Spleen (tissue), 11 donors: ENCODE measurements around the gene YIF1B. TPM values are rescaled to one million over a fixed set of nuclear protein-coding genes. Genes with fewer than 3 reads are reported as not detected.
A peak's percentile ranks its signal among the peaks of the same experiment; 100 is the strongest.
"Not testable (repeated sequence)": the region's sequence is repeated elsewhere in the genome, so short reads cannot be mapped to it uniquely, and the experiment has no call there.

ENCODE experiments used
- DNase-seq: peaks from one replicate; pipeline ENCODE4 v3.0.0-alpha.2; 2020
- H3K27ac ChIP-seq, 8 donors: fragments of 200-600 bp; sonication (generic) in 7 of 8; 1 replicate in 4 of 8; 2 replicates in 4 of 8; pipeline versions ENCODE4 v1.5.0 to v1.8.0; 2016 to 2021; ENCODE audit warnings: inconsistent platforms in 4 of 8, mild to moderate bottlenecking in 4 of 8, moderate library complexity in 1 of 8
- H3K27me3 ChIP-seq, 7 donors: fragments of 200-600 bp; sonication (generic) in 6 of 7; replicated peaks in 1 of 7; 1 replicate in 4 of 7; 2 replicates in 3 of 7; pipeline versions ENCODE4 v1.5.0 to v1.8.0; 2016 to 2021; ENCODE audit warnings: inconsistent platforms in 3 of 7, mild to moderate bottlenecking in 1 of 7
- H3K36me3 ChIP-seq, 6 donors: fragments of 200-600 bp; sonication (generic) in 5 of 6; 1 replicate in 4 of 6; 2 replicates in 2 of 6; pipeline versions ENCODE4 v1.5.0 to v1.8.0; 2016 to 2021; ENCODE audit warnings: inconsistent platforms in 2 of 6
- H3K4me1 ChIP-seq, 6 donors: fragments of 200-600 bp; sonication (generic) in 5 of 6; 1 replicate in 3 of 6; 2 replicates in 3 of 6; pipeline versions ENCODE4 v1.5.0 to v1.8.0; 2016 to 2021; ENCODE audit warnings: inconsistent platforms in 3 of 6
- H3K4me3 ChIP-seq, 8 donors: fragments of 200-600 bp; sonication (generic) in 7 of 8; 1 replicate in 4 of 8; 2 replicates in 4 of 8; pipeline versions ENCODE4 v1.5.0 to v1.8.0; 2016 to 2021; ENCODE audit warnings: inconsistent platforms in 4 of 8, mild to moderate bottlenecking in 4 of 8, moderate library complexity in 2 of 8
- H3K9me3 ChIP-seq, 8 donors: fragments of 200-600 bp; sonication (generic) in 7 of 8; 1 replicate in 4 of 8; 2 replicates in 4 of 8; pipeline versions ENCODE4 v1.5.0 to v1.8.0; 2016 to 2021; ENCODE audit warnings: inconsistent platforms in 4 of 8
- CTCF ChIP-seq, 11 experiments: fragments of 200-600 bp in 7 of 11; fragments of 450-650 bp in 4 of 11; sonication (generic) in 4 of 11; IDR thresholded peaks in 8 of 11; conservative IDR thresholded peaks in 3 of 11; 1 replicate in 7 of 11; 2 replicates in 4 of 11; pipeline versions ENCODE4 v1.4.0 to v1.8.0; 2016 to 2021; ENCODE audit warnings: antibody characterized with exemption in 11 of 11, inconsistent platforms in 4 of 11, mild to moderate bottlenecking in 1 of 11
- POLR2A ChIP-seq, 3 donors: fragments of 450-650 bp; IDR thresholded peaks; one replicate each; pipeline ENCODE4 v1.5.1; 2017; ENCODE audit warnings: antibody characterized with exemption in 3 of 3, mild to moderate bottlenecking in 1 of 3
- POLR2AphosphoS5 ChIP-seq, 3 donors: sonication (generic); formaldehyde crosslinking; IDR thresholded peaks; one replicate each; pipeline ENCODE4 v1.5.1; 2017; ENCODE audit warnings: antibody characterized with exemption in 3 of 3
- WGBS, 5 donors: extraction: QIAGEN DNeasy Blood & Tissue Kit in 3 of 5; methylation state at CpG; one replicate each; pipeline versions ENCODE4 v1.1.5 to v1.1.7; 2013 to 2018; 5-methylcytosine and 5-hydroxymethylcytosine counted together
- intact Hi-C: fragments of 100-400 bp; cut with DNase I; formaldehyde crosslinking; loops from one replicate; pipeline ENCODE4 v1.15.0; 2023; ENCODE audit warnings: low total_unique reads
- polyA plus RNA-seq, 3 donors: library from polyadenylated mRNA; stranded (reverse); fragments of 200-250 nt; gene quantifications; one replicate each; pipeline ENCODE4 v1.2.1, GENCODE V29; 2013
- total RNA-seq, 7 donors: library from RNA; depleted of rRNA in 3 of 7; stranded (reverse); fragments of >200 nt in 3 of 7; fragmentation: NEBNext Ultra II Directional in 4 of 7; extraction: Animal tissue kit (Norgen Biotek cat#: 25700) in 4 of 7; gene quantifications; one replicate each; pipeline versions ENCODE4 v1.1.0 to v1.2.1, GENCODE V29; 2016 to 2021
- donor health status: healthy with polysubstance abuse.
- donor health status: DM: no; HTN: no; CAD: no; lungs with moderate emphysema.
- donor health status: DM: no; HTN: no; CAD: no.
- donor health status: Bipolar disorder and iron deficiency.
- donor health status: healthy.
- donor health status: DM: no; HTN: no; CAD: no.
- donor health status: DM: yes; HTN: yes; CAD: no.

YIF1B gene
- total and polyA plus RNA-seq, 10 donors, result 31.4 to 56.7 (median 39.5) TPM

- Histone ChIP-seq H3K27ac (no peak overlapping the region), H3K4me3 (no peak overlapping the region), H3K27me3 (no peaks in the 10 kb centered on the region), H3K9me3 (no peaks in the 10 kb centered on the region), H3K4me1 (peaks cover 7 to 20% (median 12%) of the 10 kb centered on the region in 6 donors), H3K36me3 (peaks cover 0 to 74% (median 0%) of the 10 kb centered on the region in 6 donors)
- TF ChIP-seq POLR2A (IDR thresholded peaks at IDR 0.05) (no peak), CTCF (IDR thresholded peaks at IDR 0.05 in 8 of 11, conservative IDR thresholded peaks at IDR 0.05 in 3 of 11) (no peak), POLR2AphosphoS5 (IDR thresholded peaks at IDR 0.05) (no peak)
- DNase-seq, result no peak
- 86 to 97% (median 93%) methylated on average over 2 of the region's 2 CpGs for WGBS, 5 donors
- intact Hi-C loops, result no loop called here
Observed at GRCh38 chr19:38340927-38341326, 25.2 kb upstream of the YIF1B start.

GRCh38 chr19:38339011-38339410 lies 23.3 kb upstream of the YIF1B start:
- DNase-seq, H3K27ac ChIP-seq, H3K27me3 ChIP-seq, H3K4me3 ChIP-seq, H3K9me3 ChIP-seq: not testable (repeated sequence)
- intact Hi-C loops, result loop anchor here (5.0 kb wide), 1 partner anchor 33 kb away; the partner anchor contains the start of gene PSMD8
- Histone ChIP-seq H3K4me1 (peaks cover 7 to 29% (median 21%) of the 10 kb centered on the region in 6 donors), H3K36me3 (peaks cover 0 to 58% (median 0%) of the 10 kb centered on the region in 6 donors)
- WGBS, 5 donors, result 81 to 90% (median 87%) methylated on average over 4 of the region's 4 CpGs

- no peaks in the 10 kb centered on the region for H3K27me3 ChIP-seq
- peak overlapping the region in 7 of 8 donors; percentile 57 to 93 (median 81) for H3K4me3 ChIP-seq
Observed at GRCh38 chr19:38337360-38337653, 21.6 kb upstream of the YIF1B start.

GRCh38 chr19:38336638-38337359 lies 21.1 kb upstream of the YIF1B start:
- TF ChIP-seq POLR2A (IDR thresholded peaks at IDR 0.05), result no peak
- no peak for TF ChIP-seq POLR2AphosphoS5 (IDR thresholded peaks at IDR 0.05)
- TF ChIP-seq CTCF (IDR thresholded peaks at IDR 0.05 in 8 of 11, conservative IDR thresholded peaks at IDR 0.05 in 3 of 11), result peak in 1 of 11 experiments; percentile 20
- peak overlapping the region; percentile 76 to 98 (median 96) for H3K27ac ChIP-seq
- intact Hi-C loops, result loop anchor here (5.0 kb wide), 1 partner anchor 36 kb away; the partner anchor contains the start of gene PSMD8
- 5 to 8% (median 7%) methylated on average over 37 to 41 of the region's 41 CpGs for WGBS, 5 donors
- H3K27me3 ChIP-seq, result no peaks in the 10 kb centered on the region
- H3K36me3 ChIP-seq, result peaks cover 0 to 38% (median 0%) of the 10 kb centered on the region in 6 donors
- peak overlapping the region; percentile 57 to 93 (median 80) for H3K4me3 ChIP-seq
- DNase-seq, result peak; percentile 98
- peaks cover 7 to 29% (median 21%) of the 10 kb centered on the region in 6 donors for H3K4me1 ChIP-seq
- no peaks in the 10 kb centered on the region for H3K9me3 ChIP-seq

More at GRCh38 chr19:38337360-38337653, 21.6 kb upstream of the YIF1B start:
- Histone ChIP-seq H3K36me3 (peaks cover 0 to 41% (median 0%) of the 10 kb centered on the region in 6 donors), H3K4me1 (peaks cover 7 to 29% (median 21%) of the 10 kb centered on the region in 6 donors), H3K27ac (peak overlapping the region in 7 of 8 donors; percentile 85 to 98 (median 97)), H3K9me3 (no peaks in the 10 kb centered on the region)
- TF ChIP-seq POLR2A (IDR thresholded peaks at IDR 0.05) (no peak), POLR2AphosphoS5 (IDR thresholded peaks at IDR 0.05) (no peak), CTCF (IDR thresholded peaks at IDR 0.05 in 8 of 11, conservative IDR thresholded peaks at IDR 0.05 in 3 of 11) (no peak)
- no peak for DNase-seq
- intact Hi-C loops, result loop anchor here (5.0 kb wide), 1 partner anchor 35 kb away; the partner anchor contains the start of gene PSMD8
- 65 to 72% (median 69%) methylated on average over 10 of the region's 10 CpGs for WGBS, 5 donors
